AG04450 (cell line): ENCODE results near the gene ARHGEF37. TPM values are rescaled to one million over a fixed set of nuclear protein-coding genes. Genes with fewer than 3 reads are reported as not detected.

Source experiments
- CTCF ChIA-PET: fragments of 300-600, 350-600 bp; formaldehyde crosslinking; extraction: SDS; loops from one replicate; lab custom pipeline; 2022; ENCODE audit warnings: antibody characterized with exemption, inconsistent platforms; lab: Charles Lee
- POLR2A ChIA-PET: fragments of 350-600 bp; formaldehyde crosslinking; extraction: SDS; loops from one replicate; lab custom pipeline; 2021; ENCODE audit warnings: antibody characterized with exemption, inconsistent platforms; lab: Yijun Ruan, JAX
- DNase-seq: peaks from one replicate; pipeline ENCODE4 v3.0.0-alpha.2; 2011; ENCODE audit warnings: low read depth, low spot score
- H3K27ac ChIP-seq: one replicate; pipeline ENCODE4 v1.5.1; 2012; ENCODE audit warnings: low read depth, low read length, control low read depth
- H3K27me3 ChIP-seq: one replicate; pipeline ENCODE4 v1.6.0; 2012; ENCODE audit warnings: low read length; ENCODE audit not compliant: control insufficient read depth, insufficient read depth
- H3K4me3 ChIP-seq: 2 replicates; pipeline ENCODE4 v1.5.1; 2011; ENCODE audit warnings: mild to moderate bottlenecking, low read depth, low read length, control low read depth
- H3K9me3 ChIP-seq: 2 replicates; pipeline ENCODE4 v1.5.1; 2012; ENCODE audit warnings: low read length; ENCODE audit not compliant: control insufficient read depth, insufficient read depth
- polyA plus RNA-seq: library from polyadenylated mRNA; depleted of rRNA; stranded (reverse); fragments of >200 nt; gene quantifications from 2 replicates; pipeline ENCODE4 v1.2.3, GENCODE V29; 2011
- TF ChIP-seq, protein P1 (sequence below): IDR thresholded peaks from 2 replicates; pipeline ENCODE4 v1.5.1; 2011; ENCODE audit warnings: low read depth, low read length, control low read depth, inconsistent platforms

ARHGEF37 gene
- polyA plus RNA-seq, 1 experiment: 0.74 TPM

DNA sequence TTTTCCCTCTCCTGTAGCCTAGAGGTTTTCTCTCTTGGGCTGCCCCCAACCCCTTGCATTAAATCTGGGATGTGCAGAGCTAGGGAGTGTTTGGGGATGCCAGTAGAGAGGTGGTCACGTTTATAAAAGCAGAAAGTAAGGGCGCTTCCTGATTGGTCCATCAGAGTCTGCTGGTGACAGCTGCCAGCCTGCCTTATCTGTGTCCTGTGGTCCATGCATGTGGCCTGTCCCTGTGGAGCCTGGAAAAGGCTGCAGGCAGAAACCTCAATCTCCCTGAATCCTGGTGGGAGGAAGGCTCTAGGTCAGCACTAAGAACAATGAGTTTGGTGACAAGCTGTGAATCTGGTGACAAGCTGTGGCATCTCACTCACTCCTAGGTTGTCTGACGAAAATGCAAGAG lies 42.2 kb downstream of the ARHGEF37 start:
- Histone ChIP-seq H3K27ac (no peak overlapping the region), H3K9me3 (no peaks in the 10 kb centered on the region), H3K27me3 (peaks cover 13% of the 10 kb centered on the region), H3K4me3 (no peak overlapping the region)
- CTCF ChIA-PET: interaction anchor here (1.4 to 1.7 kb wide), 2 partner anchors 59 to 211 kb away, joined by 3 to 5 read pairs; no protein-coding TSS in a partner anchor
- POLR2A ChIA-PET: no interaction called here
- no peak for DNase-seq
- TF ChIP-seq, protein P1, sequence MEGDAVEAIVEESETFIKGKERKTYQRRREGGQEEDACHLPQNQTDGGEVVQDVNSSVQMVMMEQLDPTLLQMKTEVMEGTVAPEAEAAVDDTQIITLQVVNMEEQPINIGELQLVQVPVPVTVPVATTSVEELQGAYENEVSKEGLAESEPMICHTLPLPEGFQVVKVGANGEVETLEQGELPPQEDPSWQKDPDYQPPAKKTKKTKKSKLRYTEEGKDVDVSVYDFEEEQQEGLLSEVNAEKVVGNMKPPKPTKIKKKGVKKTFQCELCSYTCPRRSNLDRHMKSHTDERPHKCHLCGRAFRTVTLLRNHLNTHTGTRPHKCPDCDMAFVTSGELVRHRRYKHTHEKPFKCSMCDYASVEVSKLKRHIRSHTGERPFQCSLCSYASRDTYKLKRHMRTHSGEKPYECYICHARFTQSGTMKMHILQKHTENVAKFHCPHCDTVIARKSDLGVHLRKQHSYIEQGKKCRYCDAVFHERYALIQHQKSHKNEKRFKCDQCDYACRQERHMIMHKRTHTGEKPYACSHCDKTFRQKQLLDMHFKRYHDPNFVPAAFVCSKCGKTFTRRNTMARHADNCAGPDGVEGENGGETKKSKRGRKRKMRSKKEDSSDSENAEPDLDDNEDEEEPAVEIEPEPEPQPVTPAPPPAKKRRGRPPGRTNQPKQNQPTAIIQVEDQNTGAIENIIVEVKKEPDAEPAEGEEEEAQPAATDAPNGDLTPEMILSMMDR: no peak

DNA sequence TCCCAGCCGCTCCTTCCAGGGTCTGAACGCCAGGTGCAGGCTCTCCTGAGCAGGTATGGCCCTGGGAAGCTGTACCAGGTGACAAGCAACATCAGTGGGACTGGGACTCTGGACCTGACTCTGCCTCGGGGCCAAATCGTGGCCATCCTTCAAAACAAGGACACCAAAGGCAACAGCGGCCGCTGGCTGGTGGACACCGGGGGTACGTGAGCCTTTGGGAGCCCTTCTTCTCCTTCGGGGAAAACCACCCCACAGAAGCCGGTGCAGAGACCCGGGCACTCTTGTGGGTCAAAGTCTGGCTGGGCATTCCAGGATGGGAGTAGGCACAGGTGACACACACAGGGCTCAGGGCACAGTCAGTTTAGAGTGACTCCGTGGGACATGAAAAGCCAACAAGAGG lies 45.8 kb downstream of the ARHGEF37 start:
- no peaks in the 10 kb centered on the region; the same call in 1 of the 2 replicates for H3K9me3 ChIP-seq
- no peak overlapping the region for H3K4me3 ChIP-seq
- no peak for DNase-seq
- TF ChIP-seq, protein P1: no peak
- ChIA-PET CTCF (no interaction called here), POLR2A (no interaction called here)
- peaks cover 7% of the 10 kb centered on the region for H3K27me3 ChIP-seq
- no peak overlapping the region for H3K27ac ChIP-seq

- CTCF ChIA-PET: interaction anchor here (0.7 to 2.2 kb wide), 2 partner anchors 9 to 363 kb away, joined by 3 to 18 read pairs; no protein-coding TSS in a partner anchor
- H3K9me3 ChIP-seq: no peaks in the 10 kb centered on the region; the same call in 1 of the 2 replicates
- POLR2A ChIA-PET: no interaction called here
- no peak for DNase-seq
- TF ChIP-seq, protein P1: no peak
- H3K4me3 ChIP-seq: no peak overlapping the region
- no peak overlapping the region for H3K27ac ChIP-seq
- peaks cover 2% of the 10 kb centered on the region for H3K27me3 ChIP-seq
These were observed 46.9 kb downstream of the ARHGEF37 start for GRCh38 chr5:149628221-149628620.

DNA sequence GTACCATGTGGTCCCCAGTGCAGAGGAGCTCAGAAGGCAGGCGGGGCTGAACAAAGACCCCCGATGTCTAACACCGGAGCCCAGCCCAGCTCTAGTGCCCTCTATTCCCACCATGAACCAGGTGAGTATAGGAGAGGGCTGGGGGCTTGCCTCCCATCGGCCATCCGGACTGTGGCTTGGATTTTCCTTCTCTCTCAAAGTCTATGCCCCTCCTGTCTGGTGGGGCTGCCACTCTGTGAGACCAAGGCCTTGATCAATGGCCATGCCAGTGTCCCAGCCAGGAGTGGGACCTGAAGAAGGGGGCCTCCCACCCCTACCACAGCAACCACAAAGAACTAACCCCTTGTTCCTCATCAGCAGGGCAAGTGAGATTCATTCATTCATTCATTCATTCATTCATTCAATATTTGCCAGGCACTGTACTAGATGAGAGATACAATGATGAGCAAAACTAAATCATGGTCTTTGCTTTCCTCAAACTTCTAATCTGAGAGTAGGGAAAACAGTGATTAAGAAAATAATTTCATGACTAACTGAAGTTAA lies 47.6 kb downstream of the ARHGEF37 start:
- TF ChIP-seq, protein P1: no peak
- POLR2A ChIA-PET: interaction anchor here (0.6 kb wide), 1 partner anchor 817 kb away, joined by 3 read pairs; no protein-coding TSS in a partner anchor
- Histone ChIP-seq H3K27ac (no peak overlapping the region), H3K4me3 (no peak overlapping the region), H3K27me3 (no peaks in the 10 kb centered on the region), H3K9me3 (no peaks in the 10 kb centered on the region; the same call in 1 of the 2 replicates)
- DNase-seq: no peak
- CTCF ChIA-PET: interaction anchor here (2.2 kb wide), 1 partner anchor 10 kb away, joined by 18 read pairs; no protein-coding TSS in a partner anchor

- H3K4me3 ChIP-seq: no peak overlapping the region
- no peak overlapping the region for H3K27ac ChIP-seq
- no peaks in the 10 kb centered on the region; the same call in 1 of the 2 replicates for H3K9me3 ChIP-seq
- ChIA-PET POLR2A (interaction anchor here (0.6 kb wide), 1 partner anchor 816 kb away, joined by 3 read pairs; no protein-coding TSS in a partner anchor), CTCF (interaction anchor here (0.7 to 2.2 kb wide), 2 partner anchors 11 to 353 kb away, joined by 7 to 18 read pairs; no protein-coding TSS in a partner anchor)
- H3K27me3 ChIP-seq: no peaks in the 10 kb centered on the region
- TF ChIP-seq, protein P1: no peak
- no peak for DNase-seq
These were observed 48.1 kb downstream of the ARHGEF37 start for GRCh38 chr5:149629421-149629820.
